Neutrophil (primary cell): ENCODE results near the gene GRIA3.

Experiments
- H3K27ac ChIP-seq: fragments of 200-600 bp; sonication (generic); 2 replicates; pipeline ENCODE4 v1.5.1; 2016; ENCODE audit warnings: mild to moderate bottlenecking, moderate library complexity
- H3K27me3 ChIP-seq: fragments of 200-600 bp; sonication (generic); 2 replicates; pipeline ENCODE4 v1.6.0; 2016; ENCODE audit warnings: mild to moderate bottlenecking
- H3K36me3 ChIP-seq: fragments of 200-600 bp; sonication (generic); 2 replicates; pipeline ENCODE4 v1.5.1; 2017
- H3K4me1 ChIP-seq, 2 experiments: fragments of 200-600 bp in 1 of 2; sonication (generic) in 1 of 2; 1 replicate in 1 of 2; 2 replicates in 1 of 2; pipeline versions ENCODE4 v1.5.1 to v1.6.1; 2013 to 2016; ENCODE audit warnings: low read depth in 1 of 2, low read length in 1 of 2, mild to moderate bottlenecking in 1 of 2, moderate library complexity in 1 of 2; ENCODE audit not compliant: control insufficient read depth in 1 of 2, insufficient read depth in 1 of 2
- H3K4me3 ChIP-seq, 2 experiments: fragments of 200-600 bp in 1 of 2; sonication (generic) in 1 of 2; 1 replicate in 1 of 2; 2 replicates in 1 of 2; pipeline ENCODE4 v1.5.1; 2013 to 2016; ENCODE audit warnings: low read depth in 1 of 2, low read length in 1 of 2, mild to moderate bottlenecking in 1 of 2, moderate library complexity in 1 of 2
- H3K9me3 ChIP-seq: fragments of 200-600 bp; sonication (generic); 2 replicates; pipeline ENCODE4 v1.5.1; 2016
- CTCF ChIP-seq: fragments of 200-600 bp; sonication (generic); IDR thresholded peaks from 2 replicates; pipeline ENCODE4 v1.5.1; 2016; ENCODE audit warnings: antibody characterized with exemption

Gene GRIA3

DNA sequence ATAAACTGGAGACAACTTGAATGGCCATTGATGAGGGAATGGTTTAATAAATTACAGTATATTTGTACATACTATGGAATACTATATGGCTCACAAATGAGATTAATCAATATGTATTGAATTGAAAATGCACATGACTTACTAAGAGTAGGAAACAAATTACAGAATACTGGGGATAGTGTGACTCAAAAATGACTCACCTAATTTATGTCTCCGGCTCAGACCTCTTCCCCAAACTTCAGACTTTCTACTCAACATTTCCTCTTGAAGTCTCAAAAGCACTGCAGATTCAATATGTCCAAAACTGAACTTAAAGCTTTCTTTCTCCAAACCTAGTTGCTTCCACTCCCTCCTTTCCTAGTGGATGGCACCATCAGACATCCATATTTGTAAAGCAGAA, 28.8 kb upstream of the GRIA3 start:
- Histone ChIP-seq H3K4me1 (no peaks in the 10 kb centered on the region), H3K36me3 (no peaks in the 10 kb centered on the region), H3K27ac (no peak overlapping the region), H3K4me3 (no peak overlapping the region), H3K9me3 (no peaks in the 10 kb centered on the region), H3K27me3 (no peaks in the 10 kb centered on the region)
- TF ChIP-seq CTCF: no peak

GRCh38 chrX:123157586-123157985, 26.5 kb upstream of the GRIA3 start:
- Histone ChIP-seq H3K27me3 (no peaks in the 10 kb centered on the region), H3K9me3 (no peaks in the 10 kb centered on the region), H3K4me3 (no peak overlapping the region), H3K4me1 (no peaks in the 10 kb centered on the region), H3K27ac (no peak overlapping the region), H3K36me3 (no peaks in the 10 kb centered on the region)
- no peak for TF ChIP-seq CTCF

DNA sequence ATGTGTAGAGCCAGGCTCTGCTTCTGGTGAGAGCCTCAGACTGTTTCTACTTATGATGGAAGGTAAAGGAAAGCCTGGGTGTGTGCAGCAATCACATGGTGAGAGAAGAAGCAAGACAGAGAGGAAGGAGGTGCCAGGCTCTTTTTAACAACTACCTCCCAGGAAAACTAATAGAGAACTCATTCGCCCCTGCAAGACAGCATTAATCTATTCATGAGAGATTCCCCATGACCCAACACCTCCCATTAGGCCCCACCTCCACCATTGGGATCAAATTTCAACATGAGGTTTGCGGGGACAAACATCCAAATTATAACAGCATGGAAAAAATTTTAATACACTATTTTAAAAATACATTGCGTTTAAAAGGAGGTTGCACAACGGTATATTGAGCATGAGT, 24.7 kb upstream of the GRIA3 start:
- no peak overlapping the region for H3K27ac ChIP-seq
- no peaks in the 10 kb centered on the region for H3K9me3 ChIP-seq
- no peak overlapping the region for H3K4me3 ChIP-seq
- no peaks in the 10 kb centered on the region for H3K27me3 ChIP-seq
- H3K4me1 ChIP-seq: no peaks in the 10 kb centered on the region
- no peak for TF ChIP-seq CTCF
- H3K36me3 ChIP-seq: no peaks in the 10 kb centered on the region

DNA sequence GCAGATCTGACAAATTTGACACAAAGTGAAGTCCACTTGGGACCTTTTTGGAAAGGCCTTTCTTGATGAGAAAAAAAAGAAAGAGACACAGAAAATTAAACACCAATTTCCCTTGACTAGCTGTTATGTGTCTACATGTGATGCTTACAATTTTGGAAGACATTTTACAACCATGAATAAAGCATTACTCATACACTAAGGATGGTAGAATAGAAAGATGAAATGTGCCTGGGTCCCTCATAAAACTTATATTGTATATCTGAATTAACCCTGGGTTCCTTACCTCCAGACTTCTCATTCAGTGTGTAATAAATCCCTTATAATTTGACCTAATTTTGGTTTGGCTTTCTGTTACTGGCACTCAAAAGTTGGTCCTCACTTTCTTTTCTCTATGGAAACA, 16.5 kb upstream of the GRIA3 start:
- Histone ChIP-seq H3K4me1 (no peaks in the 10 kb centered on the region), H3K4me3 (no peak overlapping the region), H3K36me3 (no peaks in the 10 kb centered on the region), H3K9me3 (no peaks in the 10 kb centered on the region), H3K27ac (no peak overlapping the region), H3K27me3 (no peaks in the 10 kb centered on the region)
- TF ChIP-seq CTCF: no peak

GRCh38 chrX:123169247-123169901, 14.7 kb upstream of the GRIA3 start:
- TF ChIP-seq CTCF: no peak
- Histone ChIP-seq H3K36me3 (no peaks in the 10 kb centered on the region), H3K27ac (no peak overlapping the region), H3K27me3 (no peaks in the 10 kb centered on the region), H3K9me3 (no peaks in the 10 kb centered on the region), H3K4me3 (no peak overlapping the region), H3K4me1 (no peaks in the 10 kb centered on the region)

GRCh38 chrX:123170546-123170945, 13.5 kb upstream of the GRIA3 start:
- Histone ChIP-seq H3K27ac (no peak overlapping the region), H3K4me1 (no peaks in the 10 kb centered on the region), H3K4me3 (no peak overlapping the region), H3K9me3 (no peaks in the 10 kb centered on the region), H3K27me3 (no peaks in the 10 kb centered on the region), H3K36me3 (no peaks in the 10 kb centered on the region)
- TF ChIP-seq CTCF: no peak
